Stimulated activated CD8-positive, alpha-beta memory T cell treated with anti-CD3 and anti-CD28 coated beads, Interleukin-7, amount 100 ng/mL, for 48 hours (primary cell): ENCODE measurements around the gene CASS4.

ENCODE experiments used
- DNase-seq, 2 donors: peaks; one replicate each; pipeline ENCODE4 v3.0.0-alpha.2; 2020; ENCODE audit warnings: low read depth in 1 of 2; ENCODE audit errors: extremely low read depth in 1 of 2

CASS4 gene

GRCh38 chr20:56501116-56501515, 89.1 kb downstream of the CASS4 start:
- no peak for DNase-seq

GRCh38 chr20:56503916-56504315, 91.9 kb downstream of the CASS4 start:
- no peak for DNase-seq

GRCh38 chr20:56504373-56505005, 92.4 kb downstream of the CASS4 start:
- no peak for DNase-seq

- no peak for DNase-seq
These were observed 94.0 kb downstream of the CASS4 start for GRCh38 chr20:56506103-56506502.
